NCI-H2227 (cell line): ENCODE measurements around the gene SNRNP27.
"Not testable (repeated sequence)": the region's sequence is repeated elsewhere in the genome, so short reads cannot be mapped to it uniquely, and the experiment has no call there.

Experiments
- DNase-seq: peaks from one replicate; lab custom pipeline; 2025; ENCODE audit not compliant: unreplicated experiment; lab: John Stamatoyannopoulos, UW

The SNRNP27 gene

DNA sequence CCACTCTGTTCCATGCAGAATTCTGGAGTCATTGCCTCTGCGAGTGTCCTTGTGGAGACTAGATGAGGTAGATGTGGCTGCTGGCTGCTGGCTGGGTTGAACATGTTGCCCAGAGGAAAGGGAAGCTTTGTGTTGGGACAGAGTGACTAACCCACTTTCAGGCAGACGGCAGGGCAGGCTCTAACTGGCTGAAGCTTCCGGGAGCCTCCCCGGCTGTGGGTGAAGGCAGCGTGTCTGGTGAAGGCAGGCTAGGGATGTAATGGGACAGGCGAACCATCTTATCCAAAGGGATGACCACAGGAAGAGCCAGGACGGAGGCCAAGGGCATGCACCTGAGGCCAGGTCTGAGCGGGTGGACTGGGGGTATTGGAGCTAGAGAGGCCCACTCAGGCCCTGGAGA is 51.7 kb downstream of the SNRNP27 start:
- DNase-seq: no peak

DNA sequence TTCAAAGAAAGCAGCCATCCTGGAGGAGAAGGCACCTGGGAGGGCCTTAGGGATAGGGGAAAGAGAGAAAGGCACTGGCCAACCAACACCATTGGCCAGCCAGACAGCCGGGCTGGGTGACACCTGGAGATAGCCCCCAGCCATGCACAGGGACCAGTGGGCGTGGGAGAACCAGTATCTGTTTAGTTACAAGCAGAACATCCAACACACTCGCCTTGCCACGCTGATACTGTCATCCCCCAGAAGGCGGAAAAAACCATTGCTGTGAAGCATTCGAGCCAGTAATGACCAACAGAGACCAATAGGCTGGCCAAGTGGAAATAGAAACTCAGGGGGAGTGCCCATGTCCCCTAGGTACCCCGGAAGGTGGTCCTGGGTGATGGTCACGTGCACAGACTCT is 52.2 kb downstream of the SNRNP27 start:
- DNase-seq: no peak

DNA sequence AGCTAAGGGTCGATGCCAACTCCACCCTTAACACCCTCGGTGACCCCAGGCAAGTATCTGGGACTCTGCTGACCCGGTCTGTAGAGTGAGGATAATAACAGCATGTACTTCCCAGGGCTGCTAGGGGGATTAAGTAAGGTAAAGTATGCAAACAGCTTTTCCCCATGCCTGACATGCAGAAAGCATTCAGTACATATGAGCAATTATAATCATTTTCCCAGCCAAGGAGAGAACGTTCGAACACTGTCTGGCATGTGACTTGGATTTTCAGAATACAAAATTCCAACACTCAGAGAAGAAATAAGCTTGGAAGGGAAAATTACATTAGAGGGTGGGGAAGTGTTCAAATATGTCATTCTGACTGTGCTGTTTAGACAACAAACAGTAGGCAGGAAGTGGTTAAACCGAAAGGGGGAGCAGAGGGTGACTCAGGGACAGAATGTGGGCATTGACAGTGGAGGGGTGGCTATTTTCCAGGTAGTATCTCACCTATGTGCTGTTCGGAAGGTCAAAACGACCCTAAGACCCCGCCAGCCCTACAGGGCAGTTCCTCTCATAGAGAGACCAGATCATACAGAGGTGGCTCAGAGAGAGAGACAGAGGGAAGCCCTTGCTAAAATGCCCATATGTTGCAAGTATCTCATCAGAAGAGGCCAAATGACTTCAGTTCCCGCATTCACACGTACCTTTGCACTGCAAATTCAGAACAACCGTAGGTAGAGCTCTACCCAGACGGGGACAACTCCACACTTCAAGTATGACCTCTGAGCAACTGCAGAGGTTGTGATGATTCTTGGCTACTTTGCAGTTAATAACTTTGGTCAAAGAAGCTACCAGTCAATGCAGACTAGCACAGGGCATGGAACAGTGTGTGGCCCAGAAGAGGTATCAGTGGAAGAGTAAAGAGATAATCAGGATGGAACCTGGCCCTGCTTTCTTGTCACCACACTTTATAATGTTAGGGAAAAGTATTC is 52.9 kb downstream of the SNRNP27 start:
- no peak for DNase-seq

DNA sequence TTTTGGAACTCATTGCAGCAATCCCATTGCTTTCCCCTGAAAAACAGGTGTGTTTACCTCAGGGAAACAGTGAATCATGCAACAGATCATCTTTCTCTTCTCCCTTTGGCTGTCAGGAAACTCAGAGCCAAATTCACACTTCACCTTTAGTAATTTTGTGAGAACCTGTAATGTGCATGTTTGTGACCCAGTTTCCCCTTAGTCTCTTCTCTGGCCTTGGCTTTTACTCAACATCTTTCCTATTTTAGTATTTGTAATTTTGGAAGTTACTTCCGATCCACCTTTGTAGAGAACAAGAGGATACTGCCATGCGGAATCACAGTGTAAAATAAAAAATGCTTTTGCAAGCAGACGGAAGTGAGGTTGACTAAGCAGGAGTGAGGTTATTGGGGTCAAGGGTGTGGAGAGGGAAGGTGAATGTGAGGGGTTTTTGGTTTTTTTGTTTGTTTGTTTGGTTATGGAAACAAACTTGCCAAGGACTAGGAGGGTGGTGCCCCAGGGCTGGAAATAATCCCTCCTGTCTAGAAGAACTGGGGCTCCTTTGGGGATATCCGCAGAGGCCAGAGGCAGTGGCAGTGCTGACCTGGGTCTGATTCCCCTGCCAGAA is 53.7 kb downstream of the SNRNP27 start:
- DNase-seq: no peak

DNA sequence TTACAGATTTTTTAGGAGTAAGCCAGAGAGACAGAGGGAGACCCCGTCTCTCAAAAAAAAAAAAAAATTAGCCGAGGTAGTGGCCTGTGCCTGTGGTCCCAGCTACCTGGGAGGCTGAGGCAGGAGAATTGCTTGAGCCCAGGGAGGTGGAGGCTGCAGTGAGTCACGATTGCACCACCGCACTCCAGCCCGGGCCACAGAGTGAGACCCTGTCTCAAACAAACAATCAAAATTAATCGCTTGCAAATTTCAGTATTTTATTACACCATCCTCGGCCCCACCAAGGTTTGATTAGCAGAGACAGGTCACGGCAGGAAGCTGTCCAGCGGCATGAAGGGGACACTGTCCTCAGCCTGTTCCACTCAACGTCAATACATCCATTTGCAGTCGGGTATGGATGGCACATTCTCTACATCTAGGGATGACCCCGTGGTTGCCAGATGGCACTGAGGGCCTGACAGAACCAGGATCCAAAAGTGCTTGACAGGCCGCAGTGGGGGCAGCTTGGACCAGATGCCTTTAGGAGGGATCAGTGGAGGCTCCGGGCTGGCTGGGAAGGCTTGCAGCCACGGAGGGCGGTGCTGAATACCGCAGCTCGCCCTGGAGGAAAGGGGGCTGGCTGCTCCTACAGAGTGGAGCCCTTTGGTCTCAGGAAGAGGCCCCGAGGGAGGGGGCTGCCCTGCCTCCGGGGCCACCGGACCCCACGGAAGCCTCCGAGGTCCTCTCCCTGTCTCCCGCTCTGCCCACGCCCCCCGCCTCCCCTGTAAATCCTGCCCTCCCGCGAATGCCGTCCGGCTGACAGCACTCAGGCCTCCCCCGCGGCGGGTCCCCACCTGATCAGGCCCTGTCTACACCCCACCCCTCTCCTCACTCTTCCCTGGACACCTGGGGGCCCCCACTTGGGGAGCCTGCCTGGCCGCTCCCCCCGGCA is 54.5 kb downstream of the SNRNP27 start:
- no peak for DNase-seq

DNA sequence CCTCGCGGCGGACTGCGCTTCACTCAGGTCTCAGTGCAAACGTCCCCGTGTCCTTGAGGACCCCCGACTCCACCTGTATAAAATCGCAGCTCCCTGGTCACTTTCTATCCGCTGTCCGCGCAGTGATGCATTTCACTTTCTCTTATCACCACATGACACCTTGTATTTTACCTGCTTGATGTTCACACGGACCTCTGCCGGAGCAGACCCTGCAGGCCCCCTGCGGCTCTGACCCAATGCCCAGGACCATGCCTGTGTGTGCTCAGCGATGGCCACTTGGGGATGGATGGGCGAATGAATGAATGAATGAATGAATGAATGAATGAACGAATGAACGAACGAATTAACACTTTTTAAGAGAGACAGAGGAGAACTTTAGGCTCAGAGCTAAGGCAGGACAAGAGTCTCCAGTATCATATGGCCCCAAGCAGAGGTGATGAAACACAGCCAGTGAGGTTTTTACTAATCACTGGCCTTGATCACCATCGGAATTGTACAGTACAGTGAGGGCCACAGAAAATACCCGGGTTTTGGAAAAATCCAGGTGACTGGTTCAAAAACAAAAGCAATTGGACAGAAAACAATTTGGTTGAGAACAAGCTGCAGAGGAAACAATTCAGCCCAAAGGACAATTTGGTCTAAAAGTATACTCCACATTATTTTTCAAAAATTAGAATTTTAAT is 55.3 kb downstream of the SNRNP27 start:
- DNase-seq: no peak

DNA sequence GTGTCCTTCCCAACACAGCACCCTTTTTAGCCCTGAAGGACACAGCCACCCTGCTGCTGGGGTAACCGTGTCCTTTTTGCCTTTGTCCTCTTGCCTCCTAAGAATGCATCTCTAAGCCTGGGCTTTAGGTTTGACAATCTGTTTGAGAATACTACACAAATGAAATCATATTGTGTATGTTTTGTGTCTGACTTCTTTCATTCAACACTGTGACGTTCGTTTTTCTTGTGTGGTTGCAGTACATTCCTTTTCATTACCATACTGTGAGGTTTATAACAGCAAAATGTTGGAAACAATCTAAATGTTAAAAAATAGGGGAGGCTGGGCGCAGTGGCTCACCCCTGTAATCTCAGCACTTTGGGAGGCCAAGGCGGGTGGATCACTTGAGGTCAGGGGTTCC is 56.5 kb downstream of the SNRNP27 start:
- no peak for DNase-seq

DNA sequence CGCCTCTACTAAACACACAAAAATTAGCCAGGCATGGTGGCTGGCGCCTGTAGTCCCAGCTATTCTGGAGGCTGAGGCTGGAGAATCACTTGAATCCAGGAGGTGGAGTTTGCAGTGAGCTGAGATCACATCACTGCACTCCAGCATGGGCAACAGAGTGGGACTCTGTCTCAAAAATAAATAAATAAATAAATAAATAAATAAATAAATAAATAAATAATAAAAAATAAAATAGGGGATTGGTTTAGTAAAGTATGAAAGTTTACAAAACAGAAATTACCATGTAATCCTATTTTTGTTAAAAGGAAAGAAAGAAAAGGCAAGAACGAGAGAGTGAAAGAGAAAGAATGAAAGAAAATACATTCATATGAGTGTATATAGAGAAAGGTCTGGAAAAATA is 56.9 kb downstream of the SNRNP27 start:
- not testable (repeated sequence) for DNase-seq

DNA sequence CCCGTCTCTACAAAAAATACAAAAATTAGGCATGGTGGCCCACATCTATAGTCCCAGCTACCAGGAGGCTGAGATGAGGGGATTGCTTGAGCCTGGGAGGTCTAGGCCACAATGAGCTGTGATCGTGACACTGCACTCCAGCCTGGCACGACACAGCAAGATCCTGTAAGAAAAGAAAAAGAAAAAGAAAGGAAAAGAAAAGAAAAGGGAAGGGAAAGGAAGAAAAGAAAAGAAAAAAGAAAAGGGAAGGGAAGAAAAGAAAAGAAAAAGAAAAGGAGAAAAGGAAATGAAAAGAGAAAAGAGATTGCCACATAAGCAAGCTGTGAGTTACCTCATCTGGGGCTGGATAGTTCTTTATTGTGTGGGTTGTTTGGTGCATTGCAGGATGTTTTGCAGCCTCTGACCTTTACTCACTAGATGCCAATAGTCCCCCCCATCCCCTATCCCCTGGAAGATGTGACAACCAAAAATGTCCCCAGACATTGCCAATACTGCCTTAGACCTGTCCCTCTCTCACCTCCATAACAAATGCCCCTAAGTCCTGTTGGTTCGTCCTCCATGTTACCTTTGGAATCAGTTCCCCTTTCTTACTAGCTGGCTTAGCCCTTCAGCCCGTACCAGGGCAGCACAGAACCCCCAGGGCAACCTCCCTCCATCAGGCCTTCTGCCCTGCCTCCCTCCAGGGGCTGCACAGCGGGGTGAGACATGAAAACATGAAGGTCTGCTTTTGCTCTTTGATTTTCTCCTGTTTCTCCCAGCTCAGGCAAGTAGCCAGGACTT is 58.8 kb downstream of the SNRNP27 start:
- no peak for DNase-seq

DNA sequence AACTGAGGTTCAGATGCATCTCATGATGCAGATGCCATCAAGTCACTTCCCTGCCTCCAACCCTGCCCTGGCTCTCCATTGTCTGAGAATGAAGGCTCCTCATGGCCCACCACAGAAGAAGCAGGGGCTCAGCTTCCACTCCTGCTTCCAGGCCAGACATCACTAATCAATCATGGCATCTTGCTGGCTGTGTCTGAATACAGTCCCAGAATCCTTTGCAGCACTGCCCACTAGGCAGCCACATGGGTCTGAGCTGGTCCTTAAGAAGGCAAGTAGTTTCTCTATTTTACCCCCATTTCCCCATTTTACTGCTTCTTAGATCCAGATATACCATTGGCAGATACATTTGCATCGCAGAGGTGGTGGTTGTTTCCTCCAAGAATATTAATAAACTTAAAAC is 60.3 kb downstream of the SNRNP27 start:
- no peak for DNase-seq
